Epithelial cell of esophagus (primary cell): ENCODE results near the gene ALKBH2.

Experiments used
- DNase-seq: peaks from one replicate; pipeline ENCODE4 v3.0.0; 2010; ENCODE audit warnings: low read depth
- H3K4me3 ChIP-seq: 2 replicates; pipeline ENCODE4 v1.5.1; 2011; ENCODE audit warnings: mild to moderate bottlenecking, low read length, control low read depth
- CTCF ChIP-seq: IDR thresholded peaks from 2 replicates; pipeline ENCODE4 v1.5.1; 2011; ENCODE audit warnings: low read depth, mild to moderate bottlenecking, low read length, control low read depth, inconsistent platforms; ENCODE audit not compliant: insufficient read depth; ENCODE audit errors: missing control alignments

Gene ALKBH2

GRCh38 chr12:109113661-109114321 is 20.5 kb upstream of the ALKBH2 start:
- no peak for DNase-seq

GRCh38 chr12:109112720-109113465 is 19.6 kb upstream of the ALKBH2 start:
- DNase-seq, result no peak
- no peak for TF ChIP-seq CTCF
- no peak overlapping the region for H3K4me3 ChIP-seq

More at GRCh38 chr12:109113661-109114321, 20.5 kb upstream of the ALKBH2 start:
- H3K4me3 ChIP-seq, result no peak overlapping the region
- no peak for TF ChIP-seq CTCF

GRCh38 chr12:109110988-109111495 is 17.8 kb upstream of the ALKBH2 start:
- DNase-seq, result peak; percentile 68
- peak overlapping the region; percentile 53 for H3K4me3 ChIP-seq
- TF ChIP-seq CTCF, result no peak

GRCh38 chr12:109109746-109110350 is 16.6 kb upstream of the ALKBH2 start:
- DNase-seq, result no peak
- TF ChIP-seq CTCF, result no peak
- no peak overlapping the region for H3K4me3 ChIP-seq

- H3K4me3 ChIP-seq, result no peak overlapping the region
- no peak for TF ChIP-seq CTCF
- no peak for DNase-seq
Observed at GRCh38 chr12:109105176-109105575, 11.9 kb upstream of the ALKBH2 start.

- H3K4me3 ChIP-seq, result no peak overlapping the region
- DNase-seq, result no peak
- no peak for TF ChIP-seq CTCF
Observed at GRCh38 chr12:109102491-109102890, 9.2 kb upstream of the ALKBH2 start.
